Testis (tissue), 3 donors: ENCODE data around the gene LCE1E. TPM values are rescaled to one million over a fixed set of nuclear protein-coding genes. Genes with fewer than 3 reads are reported as not detected.

Experiments used
- DNase-seq: peaks from one replicate; pipeline ENCODE4 v3.0.0-alpha.2; 2019
- H3K27ac ChIP-seq, 2 donors: fragments of 200-600 bp; sonication (generic); one replicate each; pipeline ENCODE4 v1.5.1; 2019
- H3K27me3 ChIP-seq: fragments of 200-600 bp; sonication (generic); one replicate; pipeline ENCODE4 v1.5.1; 2019
- H3K36me3 ChIP-seq: fragments of 200-600 bp; sonication (generic); one replicate; pipeline ENCODE4 v1.5.1; 2017; ENCODE audit warnings: low read depth; ENCODE audit errors: missing control alignments
- H3K4me1 ChIP-seq: fragments of 200-600 bp; sonication (generic); one replicate; pipeline ENCODE4 v1.5.1; 2019
- H3K4me3 ChIP-seq, 2 donors: fragments of 200-600 bp; sonication (generic); one replicate each; pipeline ENCODE4 v1.5.1; 2017 to 2019
- H3K9me3 ChIP-seq: fragments of 200-600 bp; sonication (generic); one replicate; pipeline ENCODE4 v1.5.1; 2017
- POLR2A ChIP-seq: fragments of 450-650 bp; IDR thresholded peaks from one replicate; pipeline ENCODE4 v1.6.1; 2017; ENCODE audit warnings: antibody characterized with exemption, mild to moderate bottlenecking, moderate library complexity
- WGBS, 2 donors: methylation state at CpG; one replicate each; pipeline ENCODE4 v1.1.5; 2018; 5-methylcytosine and 5-hydroxymethylcytosine counted together
- intact Hi-C: fragments of 100-400 bp; cut with DNase I; formaldehyde crosslinking; loops from one replicate; pipeline ENCODE4 v1.15.1; 2023; ENCODE audit warnings: low total_unique reads
- polyA plus RNA-seq: library from polyadenylated mRNA; stranded (reverse); fragments of 350-450 nt; fragmentation: Illumina TruSeq; extraction: RNeasy Lipid Tissue Mini Kit (QIAGEN cat#74804); gene quantifications from one replicate; pipeline ENCODE4 v1.2.3, GENCODE V29; 2014; ENCODE audit warnings: low read depth, low replicate concordance; ENCODE audit not compliant: insufficient read depth
- total RNA-seq, 2 donors: library from RNA; depleted of rRNA; stranded (reverse); fragments of >200 nt; gene quantifications; one replicate each; pipeline ENCODE4 v1.2.3, GENCODE V29; 2016
- TF ChIP-seq, protein P1 (sequence below), 3 experiments: fragments of 450-650 bp in 2 of 3; fragments of 200-600 bp in 1 of 3; sonication (generic) in 1 of 3; IDR thresholded peaks; one replicate each; pipeline ENCODE4 v1.5.1; 2016 to 2019; ENCODE audit warnings: antibody characterized with exemption in 3 of 3, mild to moderate bottlenecking in 2 of 3, moderate library complexity in 1 of 3

The LCE1E gene
- total and polyA plus RNA-seq, 3 donors from 2014 or later, result not detected

DNA sequence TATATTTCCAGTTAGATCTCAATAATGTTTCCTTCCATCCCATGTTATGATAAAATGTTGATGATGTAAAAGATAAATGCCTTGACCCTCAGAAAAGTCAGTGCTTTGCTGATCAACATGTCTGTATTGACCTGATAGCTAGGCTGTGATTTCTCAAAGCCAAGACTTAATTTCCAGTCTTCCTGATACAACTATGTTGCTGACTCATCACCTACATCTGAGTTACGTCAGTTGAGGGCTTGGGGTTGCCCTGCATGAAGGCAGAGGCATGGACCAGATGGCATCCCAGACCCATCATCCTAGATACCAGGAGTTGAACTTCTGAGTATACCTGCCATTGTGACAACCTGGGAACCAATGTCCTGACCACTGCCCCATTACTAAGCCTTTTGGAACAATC, 15.3 kb downstream of the LCE1E start:
- Histone ChIP-seq H3K27ac (no peak overlapping the region), H3K27me3 (no peaks in the 10 kb centered on the region), H3K9me3 (no peaks in the 10 kb centered on the region), H3K4me1 (no peaks in the 10 kb centered on the region), H3K36me3 (no peaks in the 10 kb centered on the region), H3K4me3 (no peak overlapping the region)
- DNase-seq, result no peak
- intact Hi-C loops, result no loop called here
- WGBS, 2 donors, result 68 to 79% methylated on average over 1 of the region's 1 CpG
- TF ChIP-seq, protein P1, sequence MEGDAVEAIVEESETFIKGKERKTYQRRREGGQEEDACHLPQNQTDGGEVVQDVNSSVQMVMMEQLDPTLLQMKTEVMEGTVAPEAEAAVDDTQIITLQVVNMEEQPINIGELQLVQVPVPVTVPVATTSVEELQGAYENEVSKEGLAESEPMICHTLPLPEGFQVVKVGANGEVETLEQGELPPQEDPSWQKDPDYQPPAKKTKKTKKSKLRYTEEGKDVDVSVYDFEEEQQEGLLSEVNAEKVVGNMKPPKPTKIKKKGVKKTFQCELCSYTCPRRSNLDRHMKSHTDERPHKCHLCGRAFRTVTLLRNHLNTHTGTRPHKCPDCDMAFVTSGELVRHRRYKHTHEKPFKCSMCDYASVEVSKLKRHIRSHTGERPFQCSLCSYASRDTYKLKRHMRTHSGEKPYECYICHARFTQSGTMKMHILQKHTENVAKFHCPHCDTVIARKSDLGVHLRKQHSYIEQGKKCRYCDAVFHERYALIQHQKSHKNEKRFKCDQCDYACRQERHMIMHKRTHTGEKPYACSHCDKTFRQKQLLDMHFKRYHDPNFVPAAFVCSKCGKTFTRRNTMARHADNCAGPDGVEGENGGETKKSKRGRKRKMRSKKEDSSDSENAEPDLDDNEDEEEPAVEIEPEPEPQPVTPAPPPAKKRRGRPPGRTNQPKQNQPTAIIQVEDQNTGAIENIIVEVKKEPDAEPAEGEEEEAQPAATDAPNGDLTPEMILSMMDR (IDR thresholded peaks at IDR 0.05), result no peak
- TF ChIP-seq POLR2A, result no peak

DNA sequence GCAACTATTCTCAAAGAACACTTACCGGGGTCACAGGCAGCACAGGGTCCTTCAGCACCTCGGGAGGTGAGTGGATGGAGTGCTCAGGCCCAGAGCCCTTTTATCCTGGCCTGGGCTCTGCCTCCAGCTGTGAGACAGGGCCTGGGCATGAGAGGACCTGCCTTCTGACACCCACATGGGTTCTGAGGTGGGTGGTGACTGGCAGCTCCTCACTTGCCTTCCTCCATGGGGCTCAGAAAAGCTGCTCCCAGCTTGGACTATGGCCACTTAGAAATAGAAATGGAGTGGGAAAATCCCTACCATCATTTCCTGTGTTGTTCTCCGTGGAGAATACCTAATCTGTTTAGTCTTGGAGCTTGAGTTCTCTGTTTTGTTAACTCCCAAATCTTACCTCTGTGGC, 20.5 kb downstream of the LCE1E start, which contains the start of gene LCE1C:
LCE1C (minus strand) TSS at position 76 of the 400 bp plus-strand sequence. CDS start 1,173 bp downstream, outside the sequence.
- TF ChIP-seq POLR2A, result no peak
- TF ChIP-seq, protein P1 (IDR thresholded peaks at IDR 0.05), result no peak
- 68 to 76% methylated on average over 3 of the region's 3 CpGs for WGBS, 2 donors
- H3K9me3 ChIP-seq, result no peaks in the 10 kb centered on the region
- no peak within 1 kb of the TSS for H3K27ac ChIP-seq
- no peaks in the 10 kb centered on the region for H3K4me1 ChIP-seq
- intact Hi-C loops, result no loop called here
- no peak for DNase-seq
- H3K4me3 ChIP-seq, result no peak within 1 kb of the TSS
- no peaks in the 10 kb centered on the region for H3K36me3 ChIP-seq
- H3K27me3 ChIP-seq, result no peaks in the 10 kb centered on the region

- Histone ChIP-seq H3K4me3 (no peak overlapping the region), H3K36me3 (no peaks in the 10 kb centered on the region), H3K27me3 (no peaks in the 10 kb centered on the region), H3K27ac (no peak overlapping the region), H3K9me3 (no peaks in the 10 kb centered on the region), H3K4me1 (no peaks in the 10 kb centered on the region)
- WGBS, 2 donors, result 65 to 83% methylated on average over 2 of the region's 2 CpGs
- intact Hi-C loops, result no loop called here
- TF ChIP-seq POLR2A, result no peak
- TF ChIP-seq, protein P1 (IDR thresholded peaks at IDR 0.05), result no peak
- DNase-seq, result no peak
Observed at GRCh38 chr1:152811050-152811449, 25.0 kb downstream of the LCE1E start.

DNA sequence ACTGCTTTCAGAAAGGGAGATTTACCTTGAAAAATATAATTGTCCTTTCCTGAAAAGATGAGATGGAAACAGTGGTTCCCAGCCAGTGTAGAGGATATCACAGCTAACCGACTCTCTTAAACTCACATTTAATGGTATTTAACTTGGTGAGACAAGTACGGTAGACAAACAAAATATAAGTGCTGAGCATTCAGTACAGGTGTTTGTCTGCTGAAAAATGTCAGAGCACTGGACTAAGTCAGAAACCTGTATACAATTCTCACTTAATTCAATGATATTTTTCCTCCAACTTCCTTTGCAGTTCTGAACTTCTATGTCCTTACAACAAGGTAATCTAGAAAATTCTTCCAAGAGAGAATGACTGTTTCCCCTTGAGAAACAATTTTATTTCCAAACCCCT, 25.6 kb downstream of the LCE1E start, which contains the start of gene LCE1B:
LCE1B (plus strand) TSS at position 301 of the 400 bp plus-strand sequence. CDS start 476 bp downstream, outside the sequence.
- Histone ChIP-seq H3K27ac (no peak within 1 kb of the TSS), H3K36me3 (no peaks in the 10 kb centered on the region), H3K4me3 (no peak within 1 kb of the TSS), H3K27me3 (no peaks in the 10 kb centered on the region), H3K9me3 (no peaks in the 10 kb centered on the region), H3K4me1 (no peaks in the 10 kb centered on the region)
- DNase-seq, result no peak
- intact Hi-C loops, result no loop called here
- 86 to 92% methylated on average over 2 of the region's 2 CpGs for WGBS, 2 donors
- TF ChIP-seq, protein P1 (IDR thresholded peaks at IDR 0.05), result no peak
- TF ChIP-seq POLR2A, result no peak

- no peak overlapping the region for H3K4me3 ChIP-seq
- no peak for DNase-seq
- no peaks in the 10 kb centered on the region for H3K36me3 ChIP-seq
- H3K4me1 ChIP-seq, result no peaks in the 10 kb centered on the region
- no peak for TF ChIP-seq POLR2A
- TF ChIP-seq, protein P1 (IDR thresholded peaks at IDR 0.05), result no peak
- H3K27me3 ChIP-seq, result no peaks in the 10 kb centered on the region
- no peaks in the 10 kb centered on the region for H3K9me3 ChIP-seq
- intact Hi-C loops, result no loop called here
- no peak overlapping the region for H3K27ac ChIP-seq
- 93 to 97% methylated on average over 3 to 6 of the region's 6 CpGs for WGBS, 2 donors
Observed at GRCh38 chr1:152817309-152817708, 31.3 kb downstream of the LCE1E start.
